GM19452 (cell line): ENCODE results near the gene TMEM183A.

Experiments
- ATAC-seq: cut with Tn5 transposase; IDR thresholded peaks from one replicate; pipeline ENCODE4 v1.9.1; 2021; ENCODE audit not compliant: unreplicated experiment

The TMEM183A gene

GRCh38 chr1:203063287-203063686 lies 56.1 kb downstream of the TMEM183A start:
- ATAC-seq = no peak

DNA sequence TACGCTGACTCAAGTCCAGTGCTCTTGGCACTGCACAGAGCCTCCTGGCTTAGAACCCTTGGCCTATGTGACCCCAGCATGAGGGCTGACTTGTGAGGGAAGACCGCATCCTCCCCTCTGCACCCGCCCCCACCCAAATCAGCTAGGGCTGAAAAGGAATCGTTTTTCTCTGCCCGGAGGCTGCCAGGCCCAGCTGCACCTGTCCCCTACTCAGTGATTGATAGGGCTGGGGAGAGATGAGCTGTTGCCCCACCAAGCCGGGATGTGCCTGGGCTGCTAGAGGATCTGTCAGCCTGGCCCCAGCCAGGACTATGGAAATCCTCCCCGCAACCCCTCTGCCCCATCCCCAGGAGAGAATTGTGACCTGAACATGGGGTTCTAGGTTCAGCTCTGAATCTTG lies 58.0 kb downstream of the TMEM183A start:
- ATAC-seq = no peak

DNA sequence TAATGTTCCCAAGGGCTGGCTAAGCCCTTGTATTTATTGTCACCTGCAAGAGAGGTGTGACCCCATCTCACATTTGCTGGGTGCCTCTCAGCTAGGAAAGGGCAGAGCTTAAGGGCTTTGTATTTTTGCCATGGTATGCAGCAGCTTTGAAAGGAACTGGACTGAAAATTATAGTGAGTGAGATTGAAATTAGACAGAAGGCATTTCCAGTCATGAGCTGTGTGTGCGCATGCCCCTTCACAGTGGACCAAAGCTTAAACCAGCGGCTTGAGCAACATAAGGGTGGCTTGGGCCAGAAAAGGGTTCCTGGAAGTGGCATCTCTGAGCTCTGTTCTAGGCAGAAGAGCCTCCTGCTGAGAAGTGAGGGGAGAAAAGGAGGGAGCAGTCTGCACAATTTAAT lies 58.8 kb downstream of the TMEM183A start:
- no peak for ATAC-seq

DNA sequence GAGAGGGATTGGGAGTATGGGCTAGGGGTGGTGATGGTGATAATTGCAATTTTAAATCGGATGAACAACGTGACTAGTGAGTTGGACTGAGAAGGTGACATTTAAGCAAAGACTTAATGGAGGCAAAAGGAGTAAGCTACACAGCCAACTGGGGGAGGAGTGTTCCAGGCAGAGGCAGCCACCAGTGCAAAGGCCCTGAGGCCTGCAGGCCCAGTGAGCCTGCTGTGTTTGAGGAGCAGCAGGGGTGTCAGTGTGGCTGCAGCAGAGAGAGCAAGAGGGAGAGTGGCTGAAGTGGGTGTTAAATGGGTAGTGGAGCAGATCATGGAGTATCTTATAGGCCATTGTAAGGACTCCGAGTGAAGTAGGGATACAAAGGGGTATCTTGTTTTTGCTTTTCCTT lies 59.8 kb downstream of the TMEM183A start:
- ATAC-seq = no peak

DNA sequence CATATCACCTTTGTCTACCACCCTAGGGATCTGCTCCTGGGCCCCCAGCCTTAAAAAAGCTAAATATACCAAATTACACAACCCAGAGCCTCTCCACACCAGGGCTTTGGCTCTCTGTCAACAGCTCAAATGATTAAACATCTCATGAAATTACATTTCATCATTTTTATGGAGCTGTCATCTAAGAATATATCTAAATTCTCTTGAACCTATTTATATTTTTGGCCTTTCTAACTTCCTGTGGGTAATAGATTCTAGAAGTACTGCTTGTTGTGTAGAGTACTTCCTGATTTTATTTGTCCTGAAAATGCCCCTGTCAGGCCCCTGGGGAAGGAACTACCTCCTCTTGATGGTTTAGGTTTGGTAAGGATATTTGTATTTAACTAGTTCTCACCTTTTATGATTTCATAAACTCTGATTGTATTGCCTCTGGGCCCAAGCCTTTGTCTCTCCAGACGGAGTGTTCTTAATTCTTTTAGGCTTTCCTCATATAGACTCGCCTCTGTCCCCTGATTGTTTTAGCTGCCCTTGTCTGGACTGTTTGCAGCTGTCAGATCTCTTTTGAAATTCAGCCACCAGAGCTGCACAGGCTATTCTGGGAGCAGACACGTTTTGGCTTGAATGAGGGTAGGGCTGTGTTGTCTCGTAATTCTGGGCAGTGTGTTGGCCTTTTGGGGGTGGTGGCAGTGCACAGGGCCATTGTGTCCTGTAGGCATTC lies 62.0 kb downstream of the TMEM183A start:
- no peak for ATAC-seq

DNA sequence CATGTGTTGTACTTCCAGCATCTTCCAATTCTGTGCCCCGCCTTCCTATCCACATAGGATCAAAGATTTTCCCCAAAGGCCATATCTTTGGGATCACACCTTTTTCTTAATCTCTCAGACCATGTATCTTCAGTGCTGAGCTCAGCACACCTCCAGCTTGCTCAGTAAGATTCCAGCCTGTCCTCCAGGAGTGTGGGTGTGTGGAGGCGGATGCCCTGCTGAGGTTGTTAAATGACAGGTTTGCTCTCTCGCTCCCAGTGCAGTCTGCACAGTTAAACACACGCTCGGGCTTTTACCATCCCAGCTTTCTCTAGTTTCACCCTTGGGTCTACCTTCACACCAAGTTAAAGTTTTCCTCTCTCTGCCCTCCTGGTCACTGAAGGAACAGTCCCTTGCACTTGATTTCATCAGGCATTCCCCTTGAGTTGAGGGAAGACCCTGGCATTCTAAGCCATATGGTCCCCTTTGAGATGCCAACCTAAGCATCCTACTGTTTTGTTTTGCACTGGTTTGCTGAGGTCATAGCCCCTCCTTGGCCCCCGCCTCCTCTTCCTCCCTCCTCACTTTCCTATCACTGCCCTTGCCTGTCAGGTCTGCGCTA lies 64.9 kb downstream of the TMEM183A start:
- no peak for ATAC-seq

DNA sequence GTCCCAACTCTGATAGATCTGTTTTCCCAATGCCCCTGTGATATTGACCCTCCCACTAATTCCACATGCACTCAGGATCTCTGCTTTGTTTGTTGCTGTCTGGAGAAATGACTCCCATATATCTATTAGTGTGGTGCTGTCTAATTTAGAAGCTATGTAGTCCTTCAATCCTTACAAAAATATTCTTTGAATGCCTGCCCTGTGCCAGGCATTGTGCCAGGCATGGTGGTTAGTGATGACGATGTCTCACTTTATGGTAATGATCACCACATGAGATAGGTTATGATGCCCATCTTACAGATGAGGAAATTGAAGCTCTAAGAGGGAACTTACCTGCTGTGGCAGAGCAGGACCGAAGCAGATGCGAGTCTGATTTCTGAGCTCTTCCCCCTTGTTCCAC lies 65.7 kb downstream of the TMEM183A start:
- ATAC-seq = no peak

DNA sequence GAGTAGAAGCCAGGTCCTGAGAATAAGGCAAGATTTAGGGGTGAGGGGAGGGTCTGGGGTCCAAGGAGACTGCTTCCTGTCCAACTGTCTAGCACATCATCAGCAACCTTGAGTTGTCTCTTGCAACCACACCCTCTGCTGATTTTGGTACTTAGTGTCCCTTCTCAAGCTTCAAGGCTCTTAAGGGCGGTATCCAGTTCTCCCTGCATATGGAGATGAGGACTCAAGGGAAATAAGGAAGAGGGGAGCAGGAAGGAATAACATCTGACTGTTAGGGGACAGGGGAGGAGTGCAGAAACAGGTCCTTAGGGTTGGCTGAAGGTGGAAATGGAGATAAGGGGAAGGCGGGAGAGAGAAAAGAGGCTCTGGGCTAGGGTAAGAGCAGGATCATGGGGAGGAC lies 66.3 kb downstream of the TMEM183A start:
- ATAC-seq = no peak
